Measurements from ENCODE around the gene HEATR9.
A peak's percentile ranks its signal among the peaks of the same experiment; 100 is the strongest.

The HEATR9 gene

DNA sequence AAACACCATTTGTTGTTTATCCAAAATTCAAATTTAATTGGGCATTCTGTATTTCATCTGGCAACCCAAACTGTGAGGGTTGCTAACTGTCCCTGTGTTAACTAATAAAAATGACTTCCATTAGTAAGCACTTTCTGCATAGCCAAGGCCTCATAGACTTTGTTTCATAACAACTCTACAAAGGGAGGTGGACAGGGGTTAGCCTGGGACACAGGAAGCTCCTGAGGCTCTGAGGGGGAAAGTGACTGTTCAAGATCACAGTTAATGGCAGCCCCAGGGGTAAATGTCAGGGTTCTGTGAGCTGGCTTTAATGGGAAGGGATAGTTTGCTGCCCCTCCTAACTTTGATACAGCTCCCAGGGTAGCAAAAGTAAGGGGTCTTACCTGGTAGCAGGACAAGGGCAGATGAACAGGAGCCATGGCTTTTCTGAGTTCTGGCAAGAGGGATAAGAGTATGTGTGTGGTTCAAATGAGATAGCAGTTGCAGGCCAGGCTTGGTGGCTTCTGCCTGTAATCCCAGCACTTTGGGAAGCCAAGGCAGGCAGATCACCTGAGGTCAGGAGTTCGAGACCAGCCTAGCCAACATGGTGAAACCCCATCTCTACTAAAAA lies 2.2 kb downstream of the HEATR9 start:
- no peak for DNase-seq (ENCODE audit: low read depth in 2 of 3, low spot score in 2 of 3)

DNA sequence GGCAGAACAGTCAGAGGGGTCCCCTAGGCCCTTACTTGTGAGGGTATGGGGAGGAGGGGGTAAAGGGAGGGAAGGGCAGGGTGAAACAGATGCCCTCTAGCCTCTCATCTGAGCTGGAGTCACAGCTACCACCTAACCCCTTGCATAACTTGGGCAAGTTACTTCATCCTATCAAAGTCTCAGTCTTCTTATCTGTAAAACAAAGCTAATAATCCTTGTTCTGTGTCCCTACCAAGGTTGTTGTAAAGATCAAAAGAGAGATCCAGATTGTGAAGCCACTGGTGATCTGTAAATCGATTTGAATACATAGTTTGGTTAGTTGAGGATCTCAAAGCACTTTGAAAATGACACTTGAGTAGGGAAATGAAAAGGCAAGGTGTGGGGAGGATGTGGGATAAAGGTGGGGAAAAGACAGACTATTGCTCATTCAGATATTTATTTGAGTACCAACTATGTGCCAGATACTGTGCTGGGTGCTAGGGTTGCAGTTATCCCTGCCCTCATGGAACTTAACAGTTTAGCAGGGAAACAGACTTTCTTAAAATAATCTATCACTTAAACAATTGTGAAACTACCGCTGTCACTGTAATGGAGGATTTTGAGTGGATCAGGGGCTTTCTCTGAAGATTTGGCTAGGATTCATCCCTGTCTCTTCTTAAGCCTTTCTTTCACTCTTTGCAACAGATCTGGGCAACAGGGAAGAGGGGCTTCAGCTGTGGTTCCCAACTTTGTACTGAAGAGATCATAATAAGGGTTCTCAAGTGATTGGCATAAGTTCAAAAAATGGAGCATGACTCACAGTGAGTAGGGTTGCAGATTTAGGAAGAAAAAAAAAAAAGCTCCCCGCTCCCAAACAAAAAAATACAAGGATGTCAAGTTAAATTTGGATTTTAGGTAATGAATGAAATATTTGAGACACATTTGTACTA lies 3.0 kb downstream of the HEATR9 start:
- DNase-seq (ENCODE audit: low read depth in 2 of 3, low spot score in 2 of 3), result no peak

DNA sequence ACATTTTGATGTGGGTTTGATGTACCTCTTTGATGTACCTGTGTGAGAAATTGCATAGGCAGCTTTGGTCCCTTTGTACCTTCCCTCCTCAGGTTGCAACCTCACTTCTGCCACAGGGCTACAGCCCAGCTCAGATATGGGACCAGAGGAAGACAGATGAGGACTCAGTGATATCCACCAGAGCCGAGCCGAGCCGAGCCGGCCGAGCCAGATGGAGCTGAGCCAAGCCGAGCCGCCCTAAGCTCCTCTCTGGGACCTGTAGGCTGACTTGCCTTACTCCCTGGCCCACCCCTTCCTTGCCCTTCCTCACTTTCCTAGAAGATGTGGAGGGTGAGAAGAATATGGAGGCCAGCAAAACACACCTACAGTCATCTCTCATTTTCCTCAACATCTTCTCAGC lies 3.8 kb downstream of the HEATR9 start:
- no peak for DNase-seq (ENCODE audit: low read depth in 2 of 3, low spot score in 2 of 3)

DNA sequence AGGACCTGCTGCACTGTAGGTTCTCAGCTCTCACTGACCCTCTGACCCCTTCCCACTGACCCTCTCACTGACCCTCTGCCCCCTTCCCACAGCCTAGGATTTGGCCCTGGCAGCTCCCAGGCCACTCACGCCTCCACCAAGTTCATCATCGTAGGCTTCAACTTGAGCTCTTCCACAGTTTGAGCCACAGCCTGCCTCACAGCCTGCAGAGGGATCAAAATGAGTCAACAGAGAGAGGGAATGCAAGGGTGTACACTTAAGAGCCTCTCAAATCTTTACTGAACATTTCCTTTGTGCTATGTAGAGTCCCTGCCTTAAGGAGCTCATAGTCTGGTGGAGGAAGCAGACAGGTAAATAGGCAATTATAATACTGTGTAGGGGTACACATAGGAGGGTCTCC lies 12.1 kb downstream of the HEATR9 start:
- DNase-seq (ENCODE audit: low read depth in 2 of 3, low spot score in 2 of 3), result no peak

DNA sequence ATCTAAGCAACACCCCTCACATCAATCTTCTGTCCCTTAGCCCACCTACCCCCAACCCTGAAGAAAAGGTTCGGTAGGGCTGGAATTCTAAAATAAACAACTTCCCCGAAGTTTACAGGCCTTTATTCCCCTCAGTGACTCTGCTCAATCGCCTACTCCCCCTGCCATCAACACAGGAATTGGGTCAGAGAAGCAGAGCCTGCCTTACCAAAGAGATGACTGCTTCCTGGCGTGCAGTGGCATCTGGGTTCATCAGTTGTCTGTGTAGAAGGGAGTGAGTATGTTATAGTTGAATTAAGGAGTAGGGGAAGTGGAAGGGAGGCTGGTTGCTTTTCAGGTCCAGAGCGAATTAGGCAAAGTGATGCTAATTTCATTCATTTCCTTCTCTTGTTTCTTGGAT lies 12.7 kb downstream of the HEATR9 start:
- no peak for DNase-seq (ENCODE audit: low read depth in 2 of 3, low spot score in 2 of 3)

DNA sequence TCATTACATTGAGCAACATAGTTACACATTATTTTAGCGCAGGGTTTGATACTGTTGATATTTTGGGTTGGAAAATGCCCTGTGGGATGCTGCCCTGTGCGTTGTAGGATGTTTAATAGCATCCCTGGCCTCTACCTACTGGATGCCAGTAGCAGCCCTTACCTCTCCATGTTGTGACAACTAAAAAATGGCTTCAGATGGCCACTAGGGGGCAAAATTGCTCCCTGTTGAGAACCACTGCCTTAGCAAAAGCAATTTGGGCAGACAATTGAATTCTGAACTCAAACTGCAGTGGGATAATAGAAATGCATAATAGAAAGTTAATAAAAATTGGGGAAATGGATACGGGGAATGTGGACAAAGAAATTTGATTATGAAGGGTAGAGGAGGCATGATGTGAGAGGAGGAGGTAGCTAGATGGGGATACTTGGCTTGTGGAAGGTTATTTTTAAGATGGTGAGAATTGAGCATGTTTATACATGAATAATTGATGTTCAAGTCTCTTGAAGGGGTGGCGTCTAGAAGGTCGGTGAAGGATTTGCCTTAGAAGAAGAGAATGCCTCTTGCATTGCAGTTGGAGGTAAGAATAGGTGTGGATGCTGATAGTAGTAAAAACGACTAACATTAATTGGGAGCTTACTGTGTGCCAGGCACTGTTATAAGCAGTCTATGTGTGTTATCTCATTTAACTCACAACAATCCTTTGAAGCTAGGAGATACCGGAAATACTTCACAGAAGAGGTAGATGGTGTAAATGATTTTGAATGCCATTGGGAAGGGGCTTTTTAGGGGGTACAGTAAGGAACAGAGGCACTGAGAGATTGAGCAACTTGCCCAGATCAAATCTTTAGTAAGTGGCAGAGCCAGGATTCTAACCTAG lies 19.0 kb downstream of the HEATR9 start:
- peak in 1 of 3 experiments; percentile 21 for DNase-seq (ENCODE audit: low read depth in 2 of 3, low spot score in 2 of 3)

DNA sequence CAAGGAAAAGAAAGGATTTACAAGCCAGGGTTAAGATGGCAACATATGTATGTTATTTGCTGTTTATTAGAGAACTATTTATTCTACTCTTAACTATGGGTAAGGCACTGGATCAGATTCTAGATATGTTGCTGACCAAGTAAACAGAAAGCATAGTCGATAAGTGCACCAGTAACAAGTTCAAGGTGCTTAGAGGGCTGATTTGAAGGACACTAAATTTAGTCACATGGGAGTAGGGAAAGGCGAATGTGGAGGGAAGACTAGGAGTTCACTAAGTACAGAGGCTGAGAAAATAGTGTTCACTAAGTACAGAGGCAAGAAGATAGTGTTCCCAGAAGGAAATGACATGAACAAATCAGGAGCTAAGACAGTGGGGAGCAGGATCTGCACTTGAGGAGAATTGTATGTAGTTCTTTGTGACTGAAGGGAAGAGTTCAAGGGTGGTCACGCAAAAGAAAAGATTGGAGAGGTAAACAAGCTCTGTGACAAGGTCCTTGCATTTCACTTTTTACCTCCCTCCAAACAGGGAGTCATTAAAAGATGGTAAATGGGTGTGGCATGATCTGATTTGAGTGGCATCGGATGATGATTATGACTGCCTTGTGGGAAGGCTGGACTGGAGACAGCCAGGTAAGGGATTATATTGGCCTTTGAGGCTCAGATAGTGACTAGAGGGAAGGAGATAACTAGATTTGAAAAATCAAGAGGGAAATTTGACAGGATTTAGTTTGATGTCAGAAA lies 20.9 kb downstream of the HEATR9 start:
- no peak for DNase-seq (ENCODE audit: low read depth in 2 of 3, low spot score in 2 of 3)

DNA sequence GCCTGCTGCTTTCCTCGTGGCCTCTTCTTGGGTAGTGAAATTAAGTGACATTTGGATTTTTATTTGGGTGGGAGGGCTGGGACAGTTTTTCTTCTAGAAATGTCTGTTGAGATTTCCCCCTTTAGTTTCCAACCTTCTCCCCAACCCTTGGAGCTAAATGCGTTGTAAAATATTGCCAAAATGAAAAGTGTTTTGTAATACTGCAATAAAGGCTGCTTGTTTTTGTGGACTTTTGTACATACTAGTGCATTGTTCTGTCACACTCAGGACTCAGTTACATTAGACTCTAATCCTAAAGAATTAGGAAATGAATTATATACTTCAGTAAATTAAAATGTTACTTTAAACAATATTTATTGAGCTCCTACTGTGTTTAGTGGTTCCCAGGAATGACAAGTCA lies 21.7 kb downstream of the HEATR9 start:
- DNase-seq (ENCODE audit: low read depth in 2 of 3, low spot score in 2 of 3), result no peak

DNA sequence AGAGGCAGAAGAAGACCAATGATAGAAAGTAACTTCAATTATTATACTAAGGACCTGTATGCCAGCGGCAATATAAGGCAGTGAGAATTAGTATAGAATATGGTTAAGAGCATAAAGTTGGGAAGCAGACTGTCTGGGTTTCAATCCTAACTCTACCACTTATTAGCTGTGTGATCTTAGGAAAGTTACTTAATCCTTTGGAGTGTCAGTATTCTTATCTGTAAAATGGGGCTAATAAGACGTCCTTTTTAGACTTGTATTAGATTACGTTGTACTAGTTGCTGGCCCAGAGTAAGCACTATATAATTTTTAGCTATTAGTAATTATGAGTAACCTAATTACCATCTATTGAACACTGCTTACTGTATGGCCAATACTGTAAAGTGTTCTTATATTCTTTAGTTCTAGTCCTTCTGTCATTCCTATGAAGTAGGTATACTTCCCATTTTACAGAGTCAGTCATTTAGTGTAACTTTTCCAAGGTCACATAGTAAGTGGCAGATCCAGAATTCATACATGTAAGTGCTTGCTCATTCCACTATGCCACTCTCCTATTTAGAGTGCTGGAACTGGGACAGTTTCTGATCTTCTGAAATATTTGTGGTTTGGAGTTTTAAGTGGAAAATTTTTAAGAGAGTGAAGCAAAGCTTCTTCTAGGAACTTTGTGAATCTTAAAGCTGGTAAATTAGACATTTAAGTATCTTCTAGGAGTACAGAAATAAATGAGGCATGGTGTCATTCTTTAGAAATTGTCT lies 22.5 kb downstream of the HEATR9 start:
- no peak for DNase-seq (ENCODE audit: low read depth in 2 of 3, low spot score in 2 of 3)

DNA sequence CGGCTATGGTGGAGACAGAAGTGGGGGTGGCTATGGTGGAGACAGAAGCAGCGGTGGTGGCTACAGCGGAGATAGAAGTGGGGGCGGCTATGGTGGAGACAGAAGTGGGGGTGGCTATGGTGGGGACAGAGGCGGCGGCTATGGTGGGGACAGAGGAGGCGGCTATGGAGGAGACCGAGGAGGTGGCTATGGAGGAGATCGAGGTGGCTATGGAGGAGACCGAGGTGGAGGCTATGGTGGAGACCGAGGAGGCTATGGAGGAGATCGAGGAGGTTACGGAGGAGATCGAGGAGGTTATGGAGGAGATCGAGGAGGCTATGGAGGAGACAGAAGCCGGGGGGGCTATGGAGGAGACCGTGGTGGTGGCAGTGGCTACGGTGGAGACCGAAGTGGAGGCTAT lies 24.1 kb downstream of the HEATR9 start:
- DNase-seq (ENCODE audit: low read depth in 2 of 3, low spot score in 2 of 3), result no peak

DNA sequence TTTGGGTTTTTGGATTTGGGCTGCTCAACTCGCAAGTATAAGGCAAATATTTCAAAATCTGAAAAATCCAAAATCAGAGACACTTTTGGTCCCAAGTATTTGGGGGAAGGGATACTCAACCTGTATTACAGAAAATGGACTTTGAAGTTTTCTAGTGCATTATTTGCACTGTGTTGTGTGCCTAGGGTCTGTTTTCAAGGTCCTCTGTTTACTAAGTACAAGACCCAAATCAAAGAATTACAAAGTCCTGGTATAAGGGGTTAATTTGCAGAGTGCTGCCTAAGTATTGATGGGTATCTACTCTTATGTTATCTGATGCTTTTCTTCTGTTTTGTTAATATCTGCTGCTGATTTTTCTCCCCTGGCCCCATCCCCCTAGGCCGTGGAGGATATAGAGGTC lies 25.0 kb downstream of the HEATR9 start:
- no peak for DNase-seq (ENCODE audit: low read depth in 2 of 3, low spot score in 2 of 3)

DNA sequence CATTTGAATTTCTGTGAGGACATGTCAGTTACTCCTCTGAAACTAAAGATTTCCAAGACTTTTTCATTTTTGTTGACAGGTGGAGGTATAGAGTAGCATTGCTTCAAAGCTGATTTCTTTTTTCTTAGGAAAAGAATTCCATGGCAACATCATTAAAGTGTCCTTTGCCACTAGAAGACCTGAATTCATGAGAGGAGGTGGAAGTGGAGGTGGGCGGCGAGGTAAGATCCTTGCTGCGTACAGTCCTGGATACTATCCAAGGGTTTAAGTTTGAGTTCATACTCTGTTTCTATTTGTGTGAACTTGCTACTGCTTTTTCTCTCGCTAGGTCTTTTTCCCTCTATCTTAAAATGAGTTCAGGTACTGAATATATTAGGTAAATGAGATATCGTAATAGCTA lies 26.5 kb downstream of the HEATR9 start:
- DNase-seq (ENCODE audit: low read depth in 2 of 3, low spot score in 2 of 3), result no peak

DNA sequence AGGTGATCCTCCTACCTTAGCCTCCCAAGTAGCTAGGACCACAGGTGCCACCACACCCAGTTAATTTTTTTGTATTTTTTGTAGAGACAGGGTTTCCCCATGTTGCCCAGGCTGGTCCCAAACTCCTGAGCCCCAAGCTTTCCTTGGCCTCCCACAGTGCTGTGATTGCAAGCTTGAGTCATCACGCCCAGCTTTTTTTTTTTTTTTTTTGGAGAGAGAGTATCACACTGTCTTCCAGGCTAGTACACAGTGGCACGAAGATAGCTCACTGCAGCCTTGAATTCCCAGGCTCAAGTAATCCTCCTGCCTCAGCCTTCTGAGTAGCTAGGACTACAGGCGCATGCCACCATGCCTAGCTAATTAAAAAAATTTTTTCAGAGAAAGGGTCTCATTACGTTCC lies 27.2 kb downstream of the HEATR9 start:
- DNase-seq (ENCODE audit: low read depth in 2 of 3, low spot score in 2 of 3), result no peak

DNA sequence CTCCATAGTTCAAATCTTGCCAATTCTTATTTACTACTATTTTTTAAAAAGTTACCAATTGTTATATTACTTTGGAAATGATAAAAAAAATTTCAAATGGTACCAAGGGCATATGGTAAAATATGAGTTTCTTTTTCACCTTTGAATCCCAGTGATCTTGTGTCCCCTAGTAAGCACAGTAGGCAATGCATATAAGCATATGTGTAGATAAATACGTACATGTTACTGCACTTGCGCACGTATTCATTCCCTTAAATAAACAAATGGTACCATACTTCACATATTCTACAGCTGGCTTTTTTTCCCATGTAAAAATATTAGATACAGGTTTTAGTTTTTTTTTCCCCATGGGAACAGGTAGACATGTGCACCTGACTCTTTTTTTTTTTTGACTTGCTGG lies 27.6 kb downstream of the HEATR9 start:
- no peak for DNase-seq (ENCODE audit: low read depth in 2 of 3, low spot score in 2 of 3)

DNA sequence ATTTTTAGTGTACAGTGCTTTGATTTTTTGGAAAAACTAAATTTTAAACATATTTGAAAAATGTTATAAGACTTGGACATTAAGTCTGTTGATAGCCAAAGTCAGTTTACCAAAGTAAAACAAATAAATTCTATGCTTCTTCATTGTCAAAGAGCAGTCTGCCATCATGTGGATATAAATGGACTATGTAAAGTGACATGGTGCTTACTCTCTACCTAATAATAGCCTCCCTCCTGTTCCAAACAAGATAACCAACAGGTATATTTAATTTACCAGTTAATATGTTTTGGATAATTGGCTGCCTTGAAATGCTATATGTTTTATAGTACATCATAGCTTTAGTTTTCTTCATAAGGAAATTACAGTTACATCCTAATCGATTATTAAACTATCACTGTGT lies 43.5 kb downstream of the HEATR9 start:
- DNase-seq (ENCODE audit: low read depth in 2 of 3, low spot score in 2 of 3), result no peak

DNA sequence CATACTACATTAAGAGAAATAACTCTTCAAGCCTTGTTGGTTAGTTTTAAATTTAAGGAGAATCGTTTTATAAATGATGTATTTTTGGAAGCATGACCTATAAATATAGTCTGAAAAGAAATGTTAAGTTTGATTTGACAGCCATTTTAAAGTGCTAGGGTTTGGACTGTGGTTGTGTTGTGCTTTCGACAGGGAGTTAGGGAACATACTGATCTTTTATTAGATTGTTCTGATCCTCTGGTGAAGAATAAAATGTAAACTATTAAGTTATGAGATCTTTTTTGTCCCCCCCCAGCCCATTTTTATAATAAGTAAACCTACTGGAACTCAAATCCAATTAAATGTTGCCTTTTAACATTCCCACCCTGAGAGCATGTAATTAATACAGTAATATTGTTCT lies 47.4 kb downstream of the HEATR9 start:
- DNase-seq (ENCODE audit: low read depth in 2 of 3, low spot score in 2 of 3), result no peak

DNA sequence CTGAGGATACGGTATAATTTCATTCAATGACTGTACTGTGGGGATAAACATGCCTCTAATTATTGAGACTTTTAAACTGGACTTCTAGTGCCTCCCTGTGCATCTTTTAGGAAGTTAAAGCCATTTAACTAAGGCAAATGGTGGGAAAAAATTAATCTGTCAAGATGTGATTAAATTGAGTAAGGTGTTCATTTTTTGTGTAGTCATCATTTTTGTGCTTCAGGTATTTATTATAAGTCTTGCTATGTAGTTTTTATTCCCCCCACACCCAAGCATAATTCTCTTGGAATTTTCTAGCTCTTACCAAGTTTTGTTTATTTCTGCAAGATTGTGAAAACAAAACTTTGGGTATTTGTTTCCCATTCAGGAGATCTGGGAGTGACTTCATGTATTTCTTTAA lies 49.2 kb downstream of the HEATR9 start:
- DNase-seq (ENCODE audit: low read depth in 2 of 3, low spot score in 2 of 3), result no peak

DNA sequence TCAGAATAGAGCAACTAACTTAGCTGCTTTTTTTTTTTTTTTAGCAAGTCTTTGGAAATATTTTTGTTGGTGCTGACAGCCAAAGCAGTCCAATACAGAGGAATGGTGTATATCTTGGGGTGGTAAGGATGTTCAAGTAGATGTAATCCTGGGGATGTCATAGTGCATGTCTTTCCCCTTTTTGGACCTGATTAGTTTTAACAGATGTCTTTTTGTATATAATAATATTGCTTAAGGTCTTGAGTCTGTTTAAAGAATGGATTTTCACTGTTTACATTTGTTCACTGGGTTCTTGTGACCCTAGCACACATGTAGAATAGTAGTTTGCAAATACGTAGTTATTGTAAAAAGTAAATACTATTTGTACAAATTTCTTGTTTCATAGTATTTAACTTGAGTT lies 51.5 kb downstream of the HEATR9 start:
- DNase-seq (ENCODE audit: low read depth in 2 of 3, low spot score in 2 of 3), result no peak

DNA sequence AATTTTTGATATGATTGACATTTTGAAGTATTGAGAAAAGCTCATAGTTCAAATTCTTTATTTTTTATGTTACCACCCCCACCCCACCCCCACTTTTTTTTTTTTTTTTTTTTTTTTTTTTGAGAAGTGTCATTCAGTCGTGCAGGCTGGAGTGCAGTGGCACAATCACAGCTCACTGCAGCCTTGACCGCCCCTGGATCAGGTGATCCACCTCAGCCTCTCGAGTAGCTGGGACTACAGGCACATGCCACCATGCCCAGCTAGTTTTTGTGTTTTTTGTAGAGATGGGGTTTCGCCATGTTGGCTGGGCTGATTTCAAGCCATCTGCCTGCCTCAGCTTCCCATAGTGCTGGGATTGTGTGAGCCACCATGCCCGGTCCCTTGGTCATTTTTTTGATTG lies 52.0 kb downstream of the HEATR9 start:
- DNase-seq (ENCODE audit: low read depth in 2 of 3, low spot score in 2 of 3), result no peak

DNA sequence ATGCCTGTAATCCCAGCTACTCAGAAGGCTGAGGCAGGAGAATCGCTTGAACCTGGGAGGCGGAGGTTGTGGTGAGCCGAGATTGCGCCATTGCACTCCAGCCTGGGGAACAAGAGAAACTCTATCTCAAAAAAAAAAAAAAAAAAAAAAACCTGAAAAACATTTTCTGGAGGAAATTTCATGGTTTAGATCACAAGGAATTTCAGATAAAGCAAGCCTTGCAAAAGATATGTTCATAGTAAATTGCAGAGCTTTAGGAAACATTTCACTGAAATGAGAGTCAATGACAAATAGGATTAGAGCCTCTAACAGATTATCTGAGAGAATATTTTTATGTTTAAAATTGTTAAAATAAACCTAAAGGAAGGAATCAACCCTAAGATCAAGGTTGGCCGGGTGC lies 56.2 kb downstream of the HEATR9 start:
- DNase-seq (ENCODE audit: low read depth in 2 of 3, low spot score in 2 of 3), result no peak
